NOMO-1 (cell line): ENCODE measurements around the gene PELI1.
A peak's percentile ranks its signal among the peaks of the same experiment; 100 is the strongest.
"Not testable (repeated sequence)": the region's sequence is repeated elsewhere in the genome, so short reads cannot be mapped to it uniquely, and the experiment has no call there.

Source experiments
- DNase-seq, 2 experiments: peaks; one replicate each; lab custom pipeline; 2025; ENCODE audit not compliant: unreplicated experiment in 2 of 2; lab: John Stamatoyannopoulos, UW

PELI1 gene

GRCh38 chr2:64093341-64093740 lies 50.9 kb downstream of the PELI1 start:
- no peak for DNase-seq

GRCh38 chr2:64092502-64092901 lies 51.7 kb downstream of the PELI1 start:
- no peak for DNase-seq

- no peak for DNase-seq
These were observed 54.0 kb downstream of the PELI1 start for GRCh38 chr2:64090264-64090663.

- no peak for DNase-seq
These were observed 57.7 kb downstream of the PELI1 start for GRCh38 chr2:64086347-64087082.

- DNase-seq, result no peak
These were observed 58.3 kb downstream of the PELI1 start for GRCh38 chr2:64085936-64086335.

- no peak for DNase-seq
These were observed 63.2 kb downstream of the PELI1 start for GRCh38 chr2:64081046-64081445.

- no peak for DNase-seq
These were observed 64.0 kb downstream of the PELI1 start for GRCh38 chr2:64080179-64080578.

GRCh38 chr2:64079688-64080087 lies 64.5 kb downstream of the PELI1 start:
- DNase-seq, result not testable (repeated sequence)

GRCh38 chr2:64076828-64077227 lies 67.4 kb downstream of the PELI1 start:
- not testable (repeated sequence) for DNase-seq

GRCh38 chr2:64074616-64075015 lies 69.6 kb downstream of the PELI1 start:
- not testable (repeated sequence) for DNase-seq

- no peak for DNase-seq
These were observed 76.9 kb downstream of the PELI1 start for GRCh38 chr2:64067326-64067725.

- no peak for DNase-seq
These were observed 78.7 kb downstream of the PELI1 start for GRCh38 chr2:64065516-64065915.

GRCh38 chr2:64063924-64064331 lies 80.3 kb downstream of the PELI1 start:
- DNase-seq, result no peak

GRCh38 chr2:64063454-64063853 lies 80.8 kb downstream of the PELI1 start:
- DNase-seq, result no peak

GRCh38 chr2:64062840-64063239 lies 81.4 kb downstream of the PELI1 start:
- no peak for DNase-seq

GRCh38 chr2:64059270-64059669 lies 85.0 kb downstream of the PELI1 start:
- no peak for DNase-seq

GRCh38 chr2:64056021-64056420 lies 88.2 kb downstream of the PELI1 start:
- DNase-seq, result no peak

GRCh38 chr2:64054161-64054915 lies 89.9 kb downstream of the PELI1 start:
- DNase-seq, result no peak

GRCh38 chr2:64052463-64053241 lies 91.6 kb downstream of the PELI1 start:
- no peak for DNase-seq

GRCh38 chr2:64049633-64050220 lies 94.5 kb downstream of the PELI1 start:
- peak; percentile 35 to 74 for DNase-seq

GRCh38 chr2:64045938-64046337 lies 98.3 kb downstream of the PELI1 start:
- DNase-seq, result no peak
